ENCODE results near the gene MTA1.

The MTA1 gene

DNA sequence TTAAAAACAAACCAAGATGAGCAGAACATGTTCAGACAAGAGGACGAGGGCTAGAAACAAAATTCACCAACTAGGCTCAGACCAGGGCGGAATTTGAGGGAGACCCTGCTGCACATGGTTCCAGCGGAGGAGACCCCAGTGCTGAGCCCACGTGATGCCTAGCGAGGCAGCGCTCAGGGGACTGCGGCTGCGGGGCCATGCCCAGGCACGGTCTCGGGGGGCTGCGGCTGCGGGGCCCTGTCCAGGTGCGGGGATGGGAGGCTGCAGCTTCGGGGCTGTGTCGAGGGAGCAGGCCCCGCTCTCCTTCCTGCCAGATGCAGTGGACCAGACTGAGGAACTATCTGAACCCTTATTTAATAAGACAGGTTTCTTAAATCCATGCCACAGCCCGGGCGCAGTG is 42.3 kb downstream of the MTA1 start:
- H3K4me3 ChIP-seq (ENCODE audit: low read depth, low read length), result no peak overlapping the region
- DNase-seq (ENCODE audit: low read depth), result no peak
- TF ChIP-seq, protein P1, sequence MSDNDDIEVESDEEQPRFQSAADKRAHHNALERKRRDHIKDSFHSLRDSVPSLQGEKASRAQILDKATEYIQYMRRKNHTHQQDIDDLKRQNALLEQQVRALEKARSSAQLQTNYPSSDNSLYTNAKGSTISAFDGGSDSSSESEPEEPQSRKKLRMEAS (IDR thresholded peaks at IDR 0.05; ENCODE audit: low read depth, low read length), result no peak
- TF ChIP-seq POLR2A (IDR thresholded peaks at IDR 0.05; ENCODE audit: extremely low read depth, insufficient read length) (no peak), MYC (IDR thresholded peaks at IDR 0.05; ENCODE audit: low read depth, low read length) (no peak)
- TF ChIP-seq, protein P2, sequence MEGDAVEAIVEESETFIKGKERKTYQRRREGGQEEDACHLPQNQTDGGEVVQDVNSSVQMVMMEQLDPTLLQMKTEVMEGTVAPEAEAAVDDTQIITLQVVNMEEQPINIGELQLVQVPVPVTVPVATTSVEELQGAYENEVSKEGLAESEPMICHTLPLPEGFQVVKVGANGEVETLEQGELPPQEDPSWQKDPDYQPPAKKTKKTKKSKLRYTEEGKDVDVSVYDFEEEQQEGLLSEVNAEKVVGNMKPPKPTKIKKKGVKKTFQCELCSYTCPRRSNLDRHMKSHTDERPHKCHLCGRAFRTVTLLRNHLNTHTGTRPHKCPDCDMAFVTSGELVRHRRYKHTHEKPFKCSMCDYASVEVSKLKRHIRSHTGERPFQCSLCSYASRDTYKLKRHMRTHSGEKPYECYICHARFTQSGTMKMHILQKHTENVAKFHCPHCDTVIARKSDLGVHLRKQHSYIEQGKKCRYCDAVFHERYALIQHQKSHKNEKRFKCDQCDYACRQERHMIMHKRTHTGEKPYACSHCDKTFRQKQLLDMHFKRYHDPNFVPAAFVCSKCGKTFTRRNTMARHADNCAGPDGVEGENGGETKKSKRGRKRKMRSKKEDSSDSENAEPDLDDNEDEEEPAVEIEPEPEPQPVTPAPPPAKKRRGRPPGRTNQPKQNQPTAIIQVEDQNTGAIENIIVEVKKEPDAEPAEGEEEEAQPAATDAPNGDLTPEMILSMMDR (IDR thresholded peaks at IDR 0.05; ENCODE audit: low read depth, low read length), result no peak

DNA sequence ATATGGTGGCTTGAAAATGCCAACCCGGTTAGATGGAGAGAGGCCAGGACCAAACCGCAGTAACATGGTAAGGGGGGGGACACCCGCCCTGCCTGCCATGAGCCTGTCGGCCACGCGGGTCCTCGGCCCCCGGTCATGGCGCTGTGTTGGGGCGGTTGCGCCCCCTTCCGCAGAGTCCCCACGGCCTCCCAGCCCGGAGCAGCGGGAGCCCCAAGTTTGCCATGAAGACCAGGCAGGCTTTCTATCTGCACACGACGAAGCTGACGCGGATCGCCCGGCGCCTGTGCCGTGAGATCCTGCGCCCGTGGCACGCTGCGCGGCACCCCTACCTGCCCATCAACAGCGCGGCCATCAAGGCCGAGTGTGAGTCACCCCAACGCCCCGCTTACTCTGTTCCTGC is 44.9 kb downstream of the MTA1 start:
- TF ChIP-seq, protein P1 (IDR thresholded peaks at IDR 0.05; ENCODE audit: low read depth, low read length), result no peak
- TF ChIP-seq POLR2A (IDR thresholded peaks at IDR 0.05; ENCODE audit: extremely low read depth, insufficient read length) (no peak), MYC (IDR thresholded peaks at IDR 0.05; ENCODE audit: low read depth, low read length) (no peak)
- TF ChIP-seq, protein P2 (IDR thresholded peaks at IDR 0.05; ENCODE audit: low read depth, low read length), result no peak
- H3K4me3 ChIP-seq (ENCODE audit: low read depth, low read length), result no peak overlapping the region
- DNase-seq (ENCODE audit: low read depth), result no peak

DNA sequence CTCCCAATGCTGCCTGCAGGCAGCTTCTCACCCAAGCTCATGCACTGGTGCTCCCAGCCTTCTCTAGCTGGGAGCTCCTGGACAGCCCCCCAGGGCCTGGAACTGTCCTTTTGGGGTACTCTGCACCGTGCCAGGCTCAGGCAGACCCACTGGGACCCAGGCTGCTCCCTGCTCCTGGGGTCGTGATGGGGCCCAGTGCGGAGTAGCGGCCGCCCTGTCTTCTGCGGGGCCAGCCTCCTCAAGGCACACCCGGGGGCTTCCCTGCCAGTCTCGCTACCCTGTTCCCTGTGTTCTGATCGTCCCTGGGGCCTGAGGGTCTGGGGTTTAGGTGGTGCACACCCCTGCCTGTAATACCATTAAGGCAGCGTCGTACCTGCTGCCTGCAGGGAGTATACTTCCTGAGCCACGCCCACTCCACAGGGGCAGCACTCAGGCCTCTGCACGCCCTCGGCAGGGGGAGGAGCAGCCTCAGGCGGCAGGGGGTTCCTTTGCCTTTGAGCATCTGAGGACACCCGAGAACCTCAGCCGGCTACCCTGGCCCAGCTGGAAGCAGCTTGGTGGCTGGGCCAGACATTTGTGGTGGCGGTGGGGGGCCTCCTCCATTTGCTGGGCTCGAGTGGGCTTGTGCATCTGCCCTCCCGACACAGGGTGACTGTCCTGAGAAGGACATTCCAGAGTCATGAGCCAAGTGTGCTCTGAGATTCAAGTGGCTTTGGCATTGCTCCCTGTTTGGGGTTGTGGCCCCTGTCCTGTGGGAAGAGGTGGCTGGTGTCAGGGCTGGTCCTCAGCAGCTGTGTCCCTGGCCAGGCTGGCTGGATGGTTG is 45.8 kb downstream of the MTA1 start:
- no peak for DNase-seq (ENCODE audit: low read depth)
- no peak overlapping the region for H3K4me3 ChIP-seq (ENCODE audit: low read depth, low read length)
- TF ChIP-seq, protein P2 (IDR thresholded peaks at IDR 0.05; ENCODE audit: low read depth, low read length), result no peak
- TF ChIP-seq, protein P1 (IDR thresholded peaks at IDR 0.05; ENCODE audit: low read depth, low read length), result no peak
- no peak for TF ChIP-seq POLR2A (IDR thresholded peaks at IDR 0.05; ENCODE audit: extremely low read depth, insufficient read length)
- no peak for TF ChIP-seq MYC (IDR thresholded peaks at IDR 0.05; ENCODE audit: low read depth, low read length)

DNA sequence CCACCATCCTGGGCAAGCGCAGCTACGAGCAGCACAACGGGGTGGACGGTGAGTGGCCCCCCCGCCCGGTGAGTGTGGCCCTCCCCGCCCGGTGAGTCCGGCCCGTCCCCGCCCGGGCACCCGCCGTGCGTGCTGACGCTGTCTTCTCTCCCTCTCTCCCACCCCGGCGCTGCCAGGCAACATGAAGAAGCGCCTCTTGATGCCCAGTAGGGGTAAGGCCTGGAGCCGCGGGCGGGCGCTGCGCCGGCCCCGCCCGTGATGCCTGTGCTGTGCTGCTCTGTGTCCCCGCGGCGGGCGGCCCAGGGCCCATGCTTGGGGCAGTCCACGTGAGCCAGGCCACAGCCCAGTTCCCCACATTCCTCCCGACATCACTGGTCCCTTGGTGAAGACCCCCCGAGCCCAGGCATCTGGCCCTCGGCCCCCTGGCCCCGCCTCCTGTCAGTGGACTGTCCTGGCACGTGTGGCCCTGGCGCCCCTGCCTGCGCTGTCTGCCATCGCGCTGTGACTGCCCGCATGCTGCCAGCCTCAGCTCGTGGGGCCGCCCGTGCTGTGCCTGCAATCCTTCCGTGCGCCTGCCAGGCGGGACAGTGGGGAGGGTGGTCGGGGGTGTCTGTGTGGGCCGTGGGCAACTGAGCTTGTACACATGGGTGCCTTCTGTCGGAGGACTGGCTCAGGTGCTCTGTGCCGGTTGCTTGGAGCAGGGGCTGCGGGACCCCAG is 47.1 kb downstream of the MTA1 start:
- TF ChIP-seq MYC (IDR thresholded peaks at IDR 0.05; ENCODE audit: low read depth, low read length) (no peak), POLR2A (IDR thresholded peaks at IDR 0.05; ENCODE audit: extremely low read depth, insufficient read length) (no peak)
- TF ChIP-seq, protein P1 (IDR thresholded peaks at IDR 0.05; ENCODE audit: low read depth, low read length), result no peak
- TF ChIP-seq, protein P2 (IDR thresholded peaks at IDR 0.05; ENCODE audit: low read depth, low read length), result no peak

DNA sequence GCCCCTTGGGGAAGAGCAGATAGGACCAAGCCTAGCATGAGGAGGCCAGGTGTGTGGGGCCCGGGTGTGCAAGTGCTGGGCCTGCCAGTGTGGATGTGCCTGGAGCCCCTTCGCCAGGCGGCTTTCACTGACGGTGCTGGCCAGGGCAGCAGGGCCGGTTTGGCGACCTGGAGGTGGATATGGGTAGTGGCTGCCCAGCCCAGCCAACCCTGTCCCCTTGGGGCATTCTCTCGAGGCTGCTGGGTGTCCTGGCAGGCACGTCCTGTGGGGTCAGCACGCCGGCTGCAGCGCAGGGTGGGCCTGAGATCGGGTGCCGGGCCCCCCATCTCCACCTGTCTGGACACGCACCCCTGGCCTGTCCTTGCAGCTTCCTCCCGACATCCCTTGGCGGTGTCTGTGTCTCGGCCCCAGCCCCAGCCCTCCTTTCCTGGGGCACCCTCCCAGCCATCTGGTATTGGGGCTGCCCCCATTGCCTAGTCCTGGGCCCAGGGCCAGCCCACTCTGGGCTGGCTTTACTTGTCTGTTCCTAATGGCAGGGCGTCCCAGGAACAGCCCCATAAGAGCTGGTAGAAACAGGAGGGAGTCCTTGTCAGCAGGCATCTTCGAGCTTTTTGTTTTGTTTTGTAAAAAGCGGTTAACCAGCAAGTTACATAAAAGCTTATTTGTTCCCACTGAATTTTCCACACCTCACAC is 47.8 kb downstream of the MTA1 start:
- TF ChIP-seq, protein P1 (IDR thresholded peaks at IDR 0.05; ENCODE audit: low read depth, low read length), result no peak
- TF ChIP-seq MYC (IDR thresholded peaks at IDR 0.05; ENCODE audit: low read depth, low read length), result no peak
- DNase-seq (ENCODE audit: low read depth), result no peak
- no peak overlapping the region for H3K4me3 ChIP-seq (ENCODE audit: low read depth, low read length)

More for the DNA sequence above, 47.1 kb downstream of the MTA1 start:
- no peak overlapping the region for H3K4me3 ChIP-seq (ENCODE audit: low read depth, low read length)
- no peak for DNase-seq (ENCODE audit: low read depth)

Data from NB4 (cell line).